IPS DF 4.7 (cell line): ENCODE data around the gene CBFA2T2.
A peak's percentile ranks its signal among the peaks of the same experiment; 100 is the strongest.
"Not testable (repeated sequence)": the region's sequence is repeated elsewhere in the genome, so short reads cannot be mapped to it uniquely, and the experiment has no call there.

Source experiments
- DNase-seq: peaks from one replicate; pipeline ENCODE4 v3.0.0-alpha.2; 2013; ENCODE audit warnings: low spot score; ENCODE audit errors: extremely low read depth

The CBFA2T2 gene

GRCh38 chr20:33490023-33490933 lies at the start of gene CBFA2T2:
Gene CBFA2T2, plus strand, starts transcription at chr20:33490096. Its CDS starts 172 bp downstream, at chr20:33490268.
- no peak for DNase-seq

DNA sequence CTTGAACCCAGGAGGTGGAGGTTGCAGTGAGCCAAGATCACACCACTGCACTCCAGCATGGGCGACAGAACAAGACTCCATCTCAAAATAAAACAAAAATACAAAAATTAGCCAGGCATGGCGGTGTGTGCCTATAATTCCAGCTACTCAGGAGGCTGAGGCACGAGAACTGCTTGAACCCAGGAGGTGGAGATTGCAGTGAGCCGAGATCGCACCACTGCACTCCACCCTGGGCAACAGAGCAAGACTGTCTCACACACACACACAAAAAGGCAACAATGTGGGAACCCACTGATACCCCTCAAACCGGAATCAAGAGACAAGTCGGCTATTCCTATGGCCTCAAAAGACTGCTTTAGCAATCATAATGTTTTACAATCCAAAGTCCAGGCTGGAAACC lies 49.3 kb upstream of the CBFA2T2 start:
- DNase-seq = not testable (repeated sequence)

DNA sequence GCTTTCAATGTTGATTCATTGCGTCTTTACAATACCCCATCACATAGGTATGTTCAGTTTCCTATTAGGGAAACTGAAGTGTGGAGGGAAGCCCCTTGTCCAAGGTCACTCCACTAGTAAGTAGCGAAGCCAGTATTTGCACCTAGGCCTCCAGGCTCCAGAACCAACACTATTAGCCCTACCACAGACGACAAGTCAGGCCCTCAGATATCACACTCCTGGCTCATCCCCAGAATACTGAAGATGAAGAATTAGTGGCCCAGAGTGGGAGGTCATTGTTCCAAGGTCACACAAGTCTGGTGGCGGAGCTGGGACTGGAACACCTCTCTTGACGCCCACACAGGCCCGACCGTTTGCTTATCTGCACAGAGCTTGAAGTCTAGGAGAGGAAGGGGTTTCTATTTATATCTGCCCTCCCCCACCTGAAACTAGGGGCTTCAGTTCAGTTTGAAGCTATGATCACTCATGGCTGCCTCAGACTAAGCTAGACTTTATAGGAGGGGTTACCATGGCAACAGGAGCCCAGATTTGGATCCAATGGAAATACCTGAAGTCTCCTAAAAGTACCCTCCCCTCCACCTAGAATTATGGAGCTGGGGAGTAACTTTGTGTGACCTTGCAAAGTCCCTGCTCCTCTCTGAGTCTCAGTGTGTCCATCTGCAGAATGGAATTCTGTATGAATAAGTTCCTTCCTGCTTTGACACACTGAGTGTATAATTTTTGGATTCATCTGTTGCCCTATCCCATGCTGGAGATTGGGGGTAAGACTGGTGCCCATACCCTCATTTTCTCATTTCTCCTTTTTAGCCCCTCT lies 48.5 kb upstream of the CBFA2T2 start:
- DNase-seq = no peak

DNA sequence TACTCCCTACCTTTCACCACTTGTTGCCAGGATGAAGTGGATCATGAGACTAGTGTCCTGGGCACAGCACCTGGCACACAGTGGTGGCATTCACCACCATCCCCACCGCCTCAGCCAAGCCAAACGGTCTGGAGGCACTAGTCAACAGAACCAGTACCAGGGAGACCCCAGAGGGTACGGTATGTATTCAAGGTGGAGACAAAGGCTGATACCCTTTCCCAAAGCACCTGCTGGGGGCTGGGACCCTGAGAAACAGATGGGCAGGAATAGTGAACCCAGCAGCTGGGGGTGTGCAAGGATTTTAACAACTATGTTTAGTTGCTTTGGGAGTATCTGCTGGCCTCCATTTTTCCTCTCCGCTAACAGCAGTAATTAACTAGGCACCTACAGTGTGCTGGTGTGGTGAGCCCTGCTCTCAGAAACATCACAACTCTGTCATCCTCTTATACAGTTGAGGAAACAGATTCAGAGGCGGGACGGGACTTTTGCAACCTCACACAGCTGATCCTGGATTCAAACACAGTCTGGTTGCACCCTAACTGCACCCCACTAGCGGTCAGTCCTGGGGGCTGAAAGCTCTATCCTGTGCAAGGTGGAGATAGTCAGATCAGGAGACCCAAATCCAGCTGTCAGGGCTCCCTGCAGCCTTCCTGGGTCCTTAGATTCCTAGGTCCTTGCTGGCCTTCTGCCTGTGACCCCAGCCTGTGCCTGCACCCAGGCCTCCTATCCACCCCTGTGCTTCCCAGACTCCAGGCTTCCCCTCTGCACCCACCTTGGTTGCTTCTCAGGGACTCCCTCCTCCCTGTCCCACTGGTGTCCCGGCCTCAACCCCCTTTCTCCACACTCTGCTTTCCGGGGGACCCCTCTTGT lies 47.5 kb upstream of the CBFA2T2 start:
- DNase-seq = no peak

DNA sequence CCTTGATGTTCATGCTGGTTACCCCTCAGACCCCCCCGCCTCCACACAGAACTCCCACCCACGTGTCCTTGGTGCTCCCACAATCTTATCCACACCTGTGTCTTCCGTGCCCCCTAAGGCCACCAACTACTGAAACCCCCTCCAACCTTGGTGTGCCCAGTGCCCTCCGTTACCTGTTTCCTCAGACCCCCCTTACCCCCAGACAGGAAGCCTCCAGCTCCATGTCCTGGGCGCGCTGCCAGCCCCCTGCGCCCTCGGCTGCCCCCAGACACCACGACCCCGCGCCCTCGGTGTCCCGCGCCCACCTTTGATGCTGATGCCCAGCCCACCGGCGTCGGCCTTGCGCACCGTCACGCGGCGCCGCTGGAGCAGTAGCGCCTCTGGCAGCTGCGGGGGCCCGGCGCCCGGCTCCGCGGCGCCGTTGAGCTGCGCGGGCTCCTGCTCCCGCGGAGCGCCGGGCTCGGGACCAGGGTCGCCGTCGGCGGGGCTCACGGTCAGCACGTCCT lies 46.8 kb upstream of the CBFA2T2 start:
- DNase-seq = no peak

GRCh38 chr20:33443512-33444239 lies 46.2 kb upstream of the CBFA2T2 start, which contains the start of gene SNTA1:
Gene SNTA1, minus strand, starts transcription at chr20:33443763. Its CDS starts 143 bp downstream, at chr20:33443620.
- peak; percentile 19 for DNase-seq

- DNase-seq = no peak
These were observed 44.9 kb upstream of the CBFA2T2 start for GRCh38 chr20:33444797-33445560.

- DNase-seq = no peak
These were observed 43.8 kb upstream of the CBFA2T2 start for GRCh38 chr20:33445881-33446625.

- no peak for DNase-seq
These were observed 39.0 kb upstream of the CBFA2T2 start for GRCh38 chr20:33450867-33451266.

- not testable (repeated sequence) for DNase-seq
These were observed 32.8 kb upstream of the CBFA2T2 start for GRCh38 chr20:33456916-33457642.

DNA sequence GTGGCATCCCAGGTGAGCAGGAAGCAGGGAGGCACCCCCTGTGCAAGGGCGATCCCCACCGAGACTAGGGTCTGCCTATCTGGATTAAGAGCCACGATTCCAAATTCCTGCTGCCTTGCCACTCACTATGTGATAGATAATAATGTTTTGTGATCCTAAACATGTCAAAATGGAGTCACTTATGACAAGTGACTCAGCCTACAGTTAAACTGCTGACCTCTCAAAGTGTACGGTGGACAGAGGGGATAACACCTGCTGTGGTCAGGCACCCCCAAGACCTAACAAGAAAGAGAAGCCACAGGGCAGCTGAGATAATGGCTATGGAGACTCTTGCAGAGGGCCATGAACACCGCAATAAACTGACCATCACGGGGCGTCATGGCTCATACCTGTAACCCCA lies 30.3 kb upstream of the CBFA2T2 start:
- DNase-seq = no peak

DNA sequence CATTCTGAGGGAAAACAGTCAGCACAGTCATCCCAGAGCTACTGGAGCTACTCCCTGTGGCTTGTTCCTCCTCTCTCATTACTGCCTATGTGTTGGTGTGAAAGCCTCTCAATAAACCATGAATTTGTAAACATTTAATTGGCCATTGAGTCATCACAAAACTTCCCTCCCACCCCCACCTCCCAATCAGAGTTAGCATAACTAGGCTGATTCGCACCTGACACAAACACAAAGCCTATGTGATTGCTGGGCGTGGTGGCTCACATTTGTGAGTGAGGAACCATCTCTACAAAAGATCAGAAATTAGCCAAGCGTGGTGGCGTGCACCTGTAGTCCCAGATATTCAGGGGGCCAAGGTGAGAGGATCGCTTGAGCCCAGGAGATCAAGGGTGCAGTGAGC lies 29.2 kb upstream of the CBFA2T2 start:
- no peak for DNase-seq

DNA sequence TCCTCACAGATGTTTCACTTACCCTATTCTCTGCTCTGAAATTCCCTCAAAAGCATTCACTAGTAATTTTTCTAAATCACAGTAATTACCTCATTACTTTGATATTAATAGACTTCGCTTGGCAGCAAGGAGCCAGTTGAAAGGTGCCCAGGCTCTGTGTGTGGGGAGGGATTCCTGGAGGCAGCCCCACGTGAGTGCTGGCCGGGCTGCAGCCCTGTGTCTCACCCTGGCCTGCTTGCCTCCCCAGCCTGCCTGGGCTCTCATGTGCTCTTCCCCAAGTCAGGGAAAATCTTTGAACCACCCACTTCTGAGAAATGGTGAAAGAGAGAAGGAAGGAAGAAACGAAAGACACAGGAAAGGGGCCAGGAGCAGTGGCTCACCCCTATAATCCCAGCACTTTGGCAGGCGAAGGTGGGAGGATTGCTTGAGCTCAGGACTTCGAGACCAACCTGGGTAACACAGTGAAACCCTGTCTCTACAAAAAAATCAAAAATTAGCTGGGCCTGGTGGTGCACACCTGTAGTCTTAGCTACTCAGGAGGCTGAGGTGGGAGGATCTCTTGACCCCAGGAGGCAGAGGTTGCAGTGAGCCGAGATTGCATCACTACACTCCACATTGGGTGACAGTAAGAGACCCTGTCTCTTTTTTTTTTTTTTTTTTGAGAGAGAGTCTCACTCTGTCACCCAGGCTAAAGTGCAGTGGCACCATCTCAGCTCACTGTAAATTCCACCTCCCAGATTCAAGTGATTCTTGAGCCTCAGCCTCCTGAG lies 26.4 kb upstream of the CBFA2T2 start:
- no peak for DNase-seq

DNA sequence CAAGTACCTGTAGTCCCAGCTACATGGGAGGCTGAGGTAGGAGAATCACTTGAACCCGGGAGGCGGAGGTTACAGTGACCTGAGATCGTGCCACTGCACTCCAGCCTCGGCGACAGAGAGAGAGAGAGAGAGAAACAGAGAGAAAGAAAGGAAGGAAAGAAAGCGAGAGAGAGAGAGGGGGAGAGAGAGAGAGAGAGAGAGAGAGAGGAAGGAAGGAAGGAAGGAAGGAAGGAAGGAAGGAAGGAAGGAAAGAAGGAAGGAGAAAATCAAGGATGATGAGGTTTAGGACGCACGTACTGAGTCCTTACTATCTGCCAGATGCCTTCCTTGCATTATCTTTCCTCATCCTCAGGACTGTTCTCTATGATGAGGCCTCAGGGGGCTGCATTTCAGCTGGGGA lies 25.1 kb upstream of the CBFA2T2 start:
- DNase-seq = not testable (repeated sequence)

DNA sequence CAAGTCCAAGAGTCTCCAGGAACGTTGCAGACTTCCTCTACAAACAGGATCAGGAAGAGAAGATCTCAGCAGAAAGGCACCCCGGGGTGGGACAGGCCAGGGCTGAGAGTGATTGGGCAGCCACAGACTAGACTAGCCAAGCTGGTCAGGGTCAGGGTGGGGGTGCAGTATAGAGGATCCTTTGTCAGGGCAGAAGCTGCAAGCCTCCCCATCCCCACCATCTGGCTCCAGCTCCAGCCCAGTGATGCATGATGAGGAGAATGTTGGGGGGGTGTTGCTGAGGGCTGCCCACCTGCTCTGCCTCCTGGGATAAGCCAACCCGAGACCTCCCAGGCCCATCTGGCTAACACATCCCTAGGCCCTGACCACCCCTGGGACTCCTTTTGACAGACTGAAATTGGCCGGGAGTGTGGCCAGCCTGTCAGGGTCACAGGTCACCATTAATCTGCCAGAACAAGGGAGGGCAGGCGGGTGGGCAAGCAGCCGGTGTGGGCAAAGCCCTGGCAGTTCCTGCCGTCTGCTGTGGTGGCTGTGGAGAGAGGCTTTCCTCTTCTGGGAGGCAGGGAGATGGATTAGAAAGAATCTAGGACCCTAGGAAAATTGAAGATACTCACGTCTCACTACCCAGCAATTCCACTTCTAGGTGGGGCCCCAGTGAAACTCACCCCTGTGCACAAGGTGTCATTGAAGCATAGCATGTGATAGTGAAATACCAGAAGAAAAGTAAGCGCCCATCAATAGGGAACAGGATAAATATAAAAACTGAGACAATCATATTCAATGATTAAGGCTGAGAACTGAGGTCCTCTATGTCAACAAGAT lies 24.2 kb upstream of the CBFA2T2 start:
- DNase-seq = no peak

DNA sequence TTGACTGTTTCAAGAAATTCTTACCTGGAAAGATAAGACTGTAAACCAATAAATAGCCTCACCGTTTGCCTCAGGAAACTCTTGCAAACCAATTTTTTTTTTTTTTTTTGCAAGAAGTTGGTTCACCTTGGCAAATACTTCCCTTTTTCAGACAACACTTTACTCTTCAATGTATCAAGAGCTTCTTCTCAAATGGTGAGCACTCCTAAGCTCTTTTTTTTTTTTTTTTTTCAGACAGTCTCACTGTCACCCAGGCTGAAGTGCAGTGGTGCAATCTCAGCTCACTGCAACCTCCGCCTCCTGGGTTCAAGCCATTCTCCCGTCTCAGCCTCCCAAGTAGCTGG lies 23.6 kb upstream of the CBFA2T2 start:
- no peak for DNase-seq

- DNase-seq = no peak
These were observed 19.4 kb upstream of the CBFA2T2 start for GRCh38 chr20:33470457-33470856.
